ENCODE measurements around the gene KDM4C.

- no peak for TF ChIP-seq CTCF (IDR thresholded peaks at IDR 0.05)
- no peak for TF ChIP-seq POLR2A (IDR thresholded peaks at IDR 0.05; ENCODE audit: low read depth)
- no peak for TF ChIP-seq POLR2AphosphoS5 (IDR thresholded peaks at IDR 0.05)
- no peak for TF ChIP-seq EP300 (IDR thresholded peaks at IDR 0.05)
These were observed 372.6 kb downstream of the KDM4C start for GRCh38 chr9:7130266-7130820.
